Thymus (tissue), 11 donors: ENCODE measurements around the gene TOMM40L. TPM values are rescaled to one million over a fixed set of nuclear protein-coding genes. Genes with fewer than 3 reads are reported as not detected.
"Not testable (repeated sequence)": the region's sequence is repeated elsewhere in the genome, so short reads cannot be mapped to it uniquely, and the experiment has no call there.

Source experiments
- DNase-seq, 9 donors: peaks; one replicate each; pipeline ENCODE4 v3.0.0-alpha.2; 2013; ENCODE audit warnings: low spot score in 9 of 9, low read depth in 6 of 9, missing footprints in 1 of 9
- H3K27ac ChIP-seq, 2 donors: one replicate each; pipeline ENCODE4 v1.5.1; 2013; ENCODE audit warnings: control low read depth in 1 of 2, low read depth in 1 of 2, low read length in 1 of 2, mild to moderate bottlenecking in 1 of 2, moderate library complexity in 1 of 2
- H3K27me3 ChIP-seq, 2 donors: one replicate each; pipeline ENCODE4 v1.5.1; 2013; ENCODE audit warnings: low read length in 1 of 2; ENCODE audit not compliant: control insufficient read depth in 2 of 2, insufficient read depth in 1 of 2
- H3K36me3 ChIP-seq, 2 donors: one replicate each; pipeline ENCODE4 v1.5.1; 2013; ENCODE audit warnings: low read length in 1 of 2, mild to moderate bottlenecking in 1 of 2, moderate library complexity in 1 of 2; ENCODE audit not compliant: control insufficient read depth in 2 of 2, insufficient read depth in 2 of 2
- H3K4me1 ChIP-seq, 2 donors: one replicate each; pipeline ENCODE4 v1.5.1; 2013; ENCODE audit warnings: low read length in 2 of 2; ENCODE audit not compliant: control insufficient read depth in 2 of 2, insufficient read depth in 2 of 2
- H3K4me3 ChIP-seq, 2 donors: one replicate each; pipeline ENCODE4 v1.5.1; 2013; ENCODE audit warnings: low read length in 2 of 2, control low read depth in 1 of 2, mild to moderate bottlenecking in 1 of 2
- H3K9me3 ChIP-seq, 2 donors: one replicate each; pipeline ENCODE4 v1.5.1; 2013; ENCODE audit warnings: low read length in 1 of 2, mild to moderate bottlenecking in 1 of 2; ENCODE audit not compliant: control insufficient read depth in 2 of 2, insufficient read depth in 1 of 2
- WGBS: extraction: QIAGEN DNeasy Blood & Tissue Kit; methylation state at CpG from one replicate; pipeline ENCODE4 v1.1.7; 2013; 5-methylcytosine and 5-hydroxymethylcytosine counted together
- polyA plus RNA-seq: library from polyadenylated mRNA; stranded (reverse); fragments of 200-250 nt; gene quantifications from one replicate; pipeline ENCODE4 v1.2.3, GENCODE V29; 2013
- total RNA-seq: library from RNA; stranded (reverse); fragments of 120-200 nt; gene quantifications from one replicate; pipeline ENCODE4 v1.2.4, GENCODE V29; 2013
- donor health status: healthy.

TOMM40L gene
- total and polyA plus RNA-seq, 2 donors = 9.1 to 9.6 TPM

GRCh38 chr1:161235957-161236775 is 10.3 kb downstream of the TOMM40L start:
- WGBS = 90% methylated on average over 5 of the region's 5 CpGs
- H3K27ac ChIP-seq = no peak overlapping the region
- no peak overlapping the region for H3K4me3 ChIP-seq
- DNase-seq = no peak
- H3K9me3 ChIP-seq = no peaks in the 10 kb centered on the region
- no peaks in the 10 kb centered on the region for H3K27me3 ChIP-seq
- no peaks in the 10 kb centered on the region for H3K36me3 ChIP-seq
- H3K4me1 ChIP-seq = no peaks in the 10 kb centered on the region

DNA sequence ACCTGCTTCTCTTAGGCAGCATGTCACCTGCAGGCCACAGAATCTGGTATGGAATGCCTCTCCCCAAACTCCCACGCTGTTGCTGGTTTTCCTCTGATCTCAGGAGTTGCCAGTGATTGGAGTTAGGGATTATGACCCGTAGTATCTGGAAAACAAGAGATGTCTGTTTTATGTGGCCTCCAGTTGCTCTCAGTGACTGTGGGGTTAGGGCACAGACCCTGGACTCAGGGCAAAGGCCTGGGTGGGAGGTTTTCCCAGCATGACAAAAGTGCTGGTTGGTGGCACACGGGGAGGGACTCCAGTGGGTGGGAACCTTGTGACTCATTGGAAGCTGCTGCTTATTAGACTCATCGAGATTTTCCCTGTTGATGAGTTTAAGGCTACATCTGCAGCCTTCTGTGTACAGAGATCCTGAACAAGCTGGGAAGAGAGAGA is 12.2 kb downstream of the TOMM40L start, which contains the start of gene NR1I3:
Gene NR1I3, minus strand, starts transcription at position 165 of the 435 bp plus-strand sequence. CDS start 1,638 bp downstream, outside the sequence.
- H3K4me1 ChIP-seq = no peaks in the 10 kb centered on the region
- no peaks in the 10 kb centered on the region for H3K36me3 ChIP-seq
- H3K9me3 ChIP-seq = no peaks in the 10 kb centered on the region
- H3K4me3 ChIP-seq = no peak within 1 kb of the TSS
- no peaks in the 10 kb centered on the region for H3K27me3 ChIP-seq
- no peak for DNase-seq
- H3K27ac ChIP-seq = no peak within 1 kb of the TSS
- 95% methylated on average over 4 of the region's 4 CpGs for WGBS

GRCh38 chr1:161241682-161242081 is 15.8 kb downstream of the TOMM40L start:
- no peak for DNase-seq
- H3K36me3 ChIP-seq = no peaks in the 10 kb centered on the region
- 95% methylated on average over 3 of the region's 3 CpGs for WGBS
- H3K27me3 ChIP-seq = no peaks in the 10 kb centered on the region
- H3K27ac ChIP-seq = no peak overlapping the region
- H3K4me3 ChIP-seq = no peak overlapping the region
- no peaks in the 10 kb centered on the region for H3K4me1 ChIP-seq
- no peaks in the 10 kb centered on the region for H3K9me3 ChIP-seq

DNA sequence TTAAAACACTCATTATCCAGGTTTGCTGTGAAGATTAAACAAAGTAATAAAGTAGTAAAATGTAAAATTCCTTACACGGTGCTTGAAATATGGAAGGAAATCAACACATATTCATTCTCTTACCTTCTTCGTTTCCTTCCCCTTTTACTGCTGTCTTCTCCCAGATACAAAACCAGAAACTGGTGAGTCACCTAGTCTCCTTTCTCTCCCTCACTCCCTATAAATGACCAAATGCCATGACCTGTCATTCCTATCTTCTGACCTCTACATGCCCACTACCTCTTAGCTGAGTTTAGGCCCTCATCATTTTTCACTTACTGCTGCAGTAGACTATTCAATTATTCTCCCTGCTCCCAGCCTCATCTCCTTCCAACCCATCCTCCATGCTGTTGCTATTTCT is 16.5 kb downstream of the TOMM40L start:
- WGBS = 30% methylated on average over 2 of the region's 2 CpGs
- Histone ChIP-seq H3K27me3 (no peaks in the 10 kb centered on the region), H3K4me3 (no peak overlapping the region)

GRCh38 chr1:161244888-161245287 is 19.0 kb downstream of the TOMM40L start:
- Histone ChIP-seq H3K9me3 (no peaks in the 10 kb centered on the region), H3K36me3 (no peaks in the 10 kb centered on the region), H3K27ac (no peak overlapping the region)

More for the DNA sequence above, 16.5 kb downstream of the TOMM40L start:
- no peaks in the 10 kb centered on the region for H3K9me3 ChIP-seq
- no peak for DNase-seq
- no peaks in the 10 kb centered on the region for H3K4me1 ChIP-seq
- no peaks in the 10 kb centered on the region for H3K36me3 ChIP-seq
- H3K27ac ChIP-seq = no peak overlapping the region

GRCh38 chr1:161250100-161250499 is 24.2 kb downstream of the TOMM40L start:
- H3K4me1 ChIP-seq, DNase-seq, H3K36me3 ChIP-seq, H3K9me3 ChIP-seq, H3K27ac ChIP-seq, H3K4me3 ChIP-seq, H3K27me3 ChIP-seq: not testable (repeated sequence)
- WGBS = 96% methylated on average over 5 of the region's 5 CpGs

More at GRCh38 chr1:161244888-161245287, 19.0 kb downstream of the TOMM40L start:
- DNase-seq = no peak
- H3K4me3 ChIP-seq = no peak overlapping the region
- no peaks in the 10 kb centered on the region for H3K27me3 ChIP-seq
- 82% methylated on average over 4 of the region's 4 CpGs for WGBS
- no peaks in the 10 kb centered on the region for H3K4me1 ChIP-seq

- H3K4me3 ChIP-seq = no peak overlapping the region
- no peaks in the 10 kb centered on the region for H3K36me3 ChIP-seq
- H3K9me3 ChIP-seq = no peaks in the 10 kb centered on the region
- H3K27me3 ChIP-seq = no peaks in the 10 kb centered on the region
- DNase-seq = no peak
- WGBS = 79% methylated on average over 7 of the region's 7 CpGs
- no peak overlapping the region for H3K27ac ChIP-seq
- no peaks in the 10 kb centered on the region for H3K4me1 ChIP-seq
Measured at GRCh38 chr1:161250829-161251228, 25.0 kb downstream of the TOMM40L start.

DNA sequence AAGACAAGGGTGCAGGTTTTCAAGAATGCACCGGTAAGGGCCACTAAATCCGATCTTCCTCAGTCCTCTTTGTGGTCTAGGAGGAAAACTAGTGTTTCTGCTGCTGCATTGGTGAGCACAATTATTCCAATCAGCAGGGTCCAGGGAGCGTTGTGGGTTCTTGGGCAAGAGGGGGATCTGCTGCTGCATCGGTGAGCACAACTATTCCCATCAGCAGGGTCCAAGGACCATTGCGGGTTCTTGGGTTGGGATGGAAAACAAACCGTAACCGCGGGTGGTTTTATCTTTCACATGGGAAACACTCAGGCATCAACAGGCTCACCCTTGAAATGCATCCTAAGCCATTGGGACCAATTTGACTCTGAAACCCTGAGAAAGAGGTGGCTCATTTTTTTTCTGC is 25.7 kb downstream of the TOMM40L start:
- 98% methylated on average over 8 of the region's 8 CpGs for WGBS
- no peak overlapping the region for H3K27ac ChIP-seq
- H3K27me3 ChIP-seq = no peaks in the 10 kb centered on the region
- no peak for DNase-seq
- H3K36me3 ChIP-seq = no peaks in the 10 kb centered on the region
- no peaks in the 10 kb centered on the region for H3K4me1 ChIP-seq
- no peaks in the 10 kb centered on the region for H3K9me3 ChIP-seq
- no peak overlapping the region for H3K4me3 ChIP-seq

- Histone ChIP-seq H3K27me3 (peaks cover 21 to 34% of the 10 kb centered on the region in 2 donors), H3K9me3 (peaks cover 8 to 16% of the 10 kb centered on the region in 2 donors)
- not testable (repeated sequence) for H3K4me1 ChIP-seq, H3K27ac ChIP-seq, DNase-seq, H3K36me3 ChIP-seq, H3K4me3 ChIP-seq
- WGBS = 94% methylated on average over 5 of the region's 5 CpGs
Measured at GRCh38 chr1:161255302-161255701, 29.4 kb downstream of the TOMM40L start.
